ENCODE data around the gene REG4.
"Not testable (repeated sequence)": the region's sequence is repeated elsewhere in the genome, so short reads cannot be mapped to it uniquely, and the experiment has no call there.

REG4 gene

GRCh38 chr1:119808491-119808890 lies 2.8 kb downstream of the REG4 start:
- no peak for DNase-seq (ENCODE audit: low read depth in 4 of 4, low spot score in 1 of 4)

GRCh38 chr1:119806489-119806888 lies 4.8 kb downstream of the REG4 start:
- no peak for DNase-seq (ENCODE audit: low read depth in 4 of 4, low spot score in 1 of 4)

GRCh38 chr1:119805746-119806145 lies 5.5 kb downstream of the REG4 start:
- DNase-seq (ENCODE audit: low read depth in 4 of 4, low spot score in 1 of 4), result no peak

- DNase-seq (ENCODE audit: low read depth in 4 of 4, low spot score in 1 of 4), result no peak
Observed at GRCh38 chr1:119805247-119805646, 6.0 kb downstream of the REG4 start.

- DNase-seq (ENCODE audit: low read depth in 4 of 4, low spot score in 1 of 4), result no peak
Observed at GRCh38 chr1:119799599-119800177, 11.6 kb downstream of the REG4 start.

- DNase-seq (ENCODE audit: low read depth in 4 of 4, low spot score in 1 of 4), result no peak
Observed at GRCh38 chr1:119799003-119799402, 12.3 kb downstream of the REG4 start.

- DNase-seq (ENCODE audit: low read depth in 4 of 4, low spot score in 1 of 4), result no peak
Observed at GRCh38 chr1:119797606-119798005, 13.7 kb downstream of the REG4 start.

GRCh38 chr1:119797162-119797561 lies 14.1 kb downstream of the REG4 start:
- DNase-seq (ENCODE audit: low read depth in 4 of 4, low spot score in 1 of 4), result no peak

GRCh38 chr1:119795261-119796200 lies 15.7 kb downstream of the REG4 start:
- DNase-seq (ENCODE audit: low read depth in 4 of 4, low spot score in 1 of 4), result no peak

- no peak for DNase-seq (ENCODE audit: low read depth in 4 of 4, low spot score in 1 of 4)
Observed at GRCh38 chr1:119794876-119795240, 16.4 kb downstream of the REG4 start.

GRCh38 chr1:119794230-119794875 lies 16.9 kb downstream of the REG4 start:
- no peak for DNase-seq (ENCODE audit: low read depth in 4 of 4, low spot score in 1 of 4)

GRCh38 chr1:119791377-119791776 lies 19.9 kb downstream of the REG4 start:
- no peak for DNase-seq (ENCODE audit: low read depth in 4 of 4, low spot score in 1 of 4)

GRCh38 chr1:119790451-119791198 lies 20.6 kb downstream of the REG4 start:
- DNase-seq (ENCODE audit: low read depth in 4 of 4, low spot score in 1 of 4), result no peak

- no peak for DNase-seq (ENCODE audit: low read depth in 4 of 4, low spot score in 1 of 4)
Observed at GRCh38 chr1:119787776-119788175, 23.5 kb downstream of the REG4 start.

- DNase-seq (ENCODE audit: low read depth in 4 of 4, low spot score in 1 of 4), result not testable (repeated sequence)
Observed at GRCh38 chr1:119786473-119787050, 24.7 kb downstream of the REG4 start.

GRCh38 chr1:119786046-119786445 lies 25.2 kb downstream of the REG4 start:
- not testable (repeated sequence) for DNase-seq (ENCODE audit: low read depth in 4 of 4, low spot score in 1 of 4)

- DNase-seq (ENCODE audit: low read depth in 4 of 4, low spot score in 1 of 4), result no peak
Observed at GRCh38 chr1:119784191-119784781, 27.0 kb downstream of the REG4 start.

GRCh38 chr1:119783354-119784185 lies 27.7 kb downstream of the REG4 start:
- no peak for DNase-seq (ENCODE audit: low read depth in 4 of 4, low spot score in 1 of 4)

GRCh38 chr1:119782631-119783325 lies 28.5 kb downstream of the REG4 start:
- DNase-seq (ENCODE audit: low read depth in 4 of 4, low spot score in 1 of 4), result no peak
